Measurements from ENCODE around the gene MTIF3.

The MTIF3 gene

GRCh38 chr13:27406178-27406939 lies 44.0 kb downstream of the MTIF3 start:
- H3K36me3 ChIP-seq (ENCODE audit: low read length): no peaks in the 10 kb centered on the region
- no peaks in the 10 kb centered on the region for H3K27me3 ChIP-seq (ENCODE audit: low read length)
- no peaks in the 10 kb centered on the region for H3K9me3 ChIP-seq (ENCODE audit: insufficient read depth, low read length)
- no peaks in the 10 kb centered on the region for H3K9me2 ChIP-seq (replicated peaks; ENCODE audit: insufficient read depth, low read length)
- H3K9ac ChIP-seq (ENCODE audit: low read length): no peak overlapping the region
- H3F3A ChIP-seq (ENCODE audit: insufficient read depth): no peaks in the 10 kb centered on the region
- TF ChIP-seq CTCF (IDR thresholded peaks at IDR 0.05; ENCODE audit: insufficient read depth, low read length, poor library complexity, severe bottlenecking) (peak; percentile 29), EZH2phosphoT487 (conservative IDR thresholded peaks at IDR 0.05; ENCODE audit: low read length) (no peak)
- no peak overlapping the region for H3K4me3 ChIP-seq (ENCODE audit: insufficient read depth, low read length, poor library complexity, severe bottlenecking)
- H2AFZ ChIP-seq (ENCODE audit: low read depth, low read length, severe bottlenecking): no peak overlapping the region
- H3K27ac ChIP-seq (ENCODE audit: low read depth, low read length): no peak overlapping the region
- H3K79me2 ChIP-seq (ENCODE audit: insufficient read depth, low read length): no peaks in the 10 kb centered on the region
- no peaks in the 10 kb centered on the region for H4K20me1 ChIP-seq (ENCODE audit: low read depth, low read length)
- no peak overlapping the region for H3K4me2 ChIP-seq (ENCODE audit: low read depth, low read length, poor library complexity, severe bottlenecking)

GRCh38 chr13:27405546-27406134 lies 44.7 kb downstream of the MTIF3 start:
- H3K9me2 ChIP-seq (replicated peaks; ENCODE audit: insufficient read depth, low read length): no peaks in the 10 kb centered on the region
- H3K79me2 ChIP-seq (ENCODE audit: insufficient read depth, low read length): no peaks in the 10 kb centered on the region
- H3K27me3 ChIP-seq (ENCODE audit: low read length): no peaks in the 10 kb centered on the region
- H3K9me3 ChIP-seq (ENCODE audit: insufficient read depth, low read length): no peaks in the 10 kb centered on the region
- H3K9ac ChIP-seq (ENCODE audit: low read length): no peak overlapping the region
- no peak overlapping the region for H3K4me3 ChIP-seq (ENCODE audit: insufficient read depth, low read length, poor library complexity, severe bottlenecking)
- H2AFZ ChIP-seq (ENCODE audit: low read depth, low read length, severe bottlenecking): no peak overlapping the region
- no peaks in the 10 kb centered on the region for H4K20me1 ChIP-seq (ENCODE audit: low read depth, low read length)
- H3K27ac ChIP-seq (ENCODE audit: low read depth, low read length): no peak overlapping the region
- H3K36me3 ChIP-seq (ENCODE audit: low read length): no peaks in the 10 kb centered on the region
- no peak for TF ChIP-seq CTCF (IDR thresholded peaks at IDR 0.05; ENCODE audit: insufficient read depth, low read length, poor library complexity, severe bottlenecking)
- TF ChIP-seq EZH2phosphoT487 (conservative IDR thresholded peaks at IDR 0.05; ENCODE audit: low read length): no peak
- no peak overlapping the region for H3K4me2 ChIP-seq (ENCODE audit: low read depth, low read length, poor library complexity, severe bottlenecking)
- no peaks in the 10 kb centered on the region for H3F3A ChIP-seq (ENCODE audit: insufficient read depth)

- TF ChIP-seq CTCF (IDR thresholded peaks at IDR 0.05; ENCODE audit: insufficient read depth, low read length, poor library complexity, severe bottlenecking) (no peak), EZH2phosphoT487 (conservative IDR thresholded peaks at IDR 0.05; ENCODE audit: low read length) (no peak)
- no peaks in the 10 kb centered on the region for H4K20me1 ChIP-seq (ENCODE audit: low read depth, low read length)
- H3K27me3 ChIP-seq (ENCODE audit: low read length): no peaks in the 10 kb centered on the region
- H3F3A ChIP-seq (ENCODE audit: insufficient read depth): no peaks in the 10 kb centered on the region
- H3K36me3 ChIP-seq (ENCODE audit: low read length): no peaks in the 10 kb centered on the region
- H2AFZ ChIP-seq (ENCODE audit: low read depth, low read length, severe bottlenecking): no peak overlapping the region
- H3K9me2 ChIP-seq (replicated peaks; ENCODE audit: insufficient read depth, low read length): no peaks in the 10 kb centered on the region
- no peak overlapping the region for H3K9ac ChIP-seq (ENCODE audit: low read length)
- no peaks in the 10 kb centered on the region for H3K9me3 ChIP-seq (ENCODE audit: insufficient read depth, low read length)
- H3K27ac ChIP-seq (ENCODE audit: low read depth, low read length): no peak overlapping the region
- no peak overlapping the region for H3K4me2 ChIP-seq (ENCODE audit: low read depth, low read length, poor library complexity, severe bottlenecking)
- H3K4me3 ChIP-seq (ENCODE audit: insufficient read depth, low read length, poor library complexity, severe bottlenecking): no peak overlapping the region
- no peaks in the 10 kb centered on the region for H3K79me2 ChIP-seq (ENCODE audit: insufficient read depth, low read length)
These were observed 45.7 kb downstream of the MTIF3 start for GRCh38 chr13:27404680-27405079.
